NCI-H82 treated with DMSO at 0.1 percent for 48 hours (cell line): Measurements from ENCODE around the gene CLEC7A.

ENCODE experiments used
- DNase-seq: peaks from one replicate; lab custom pipeline; 2025; ENCODE audit not compliant: unreplicated experiment; lab: John Stamatoyannopoulos, UW

CLEC7A gene

DNA sequence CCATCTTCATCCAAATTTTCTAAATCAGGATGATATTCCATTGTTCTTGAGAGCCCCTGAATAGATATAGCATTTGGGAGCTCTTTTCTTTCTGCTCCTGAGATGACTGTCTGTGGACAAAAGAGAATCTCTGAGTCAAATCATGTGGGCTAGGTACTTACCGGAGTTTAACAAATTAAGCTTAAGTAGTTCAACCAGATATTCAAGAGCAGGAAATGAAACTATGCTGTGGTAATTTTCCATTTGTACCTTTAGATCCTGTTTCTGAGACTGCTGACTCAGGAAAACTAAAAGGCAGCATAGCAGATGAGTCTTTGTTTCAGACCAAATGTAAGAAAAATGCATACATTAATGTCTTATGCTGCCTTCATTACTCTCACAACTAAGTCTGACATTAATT is at the start of gene CLEC7A:
Gene CLEC7A (minus strand): TSS at position 158 of the 400 bp plus-strand sequence. CDS start 117 bp downstream, at position 41.
- no peak for DNase-seq

- DNase-seq = no peak
Measured at GRCh38 chr12:10179776-10180181, 49.8 kb upstream of the CLEC7A start.

DNA sequence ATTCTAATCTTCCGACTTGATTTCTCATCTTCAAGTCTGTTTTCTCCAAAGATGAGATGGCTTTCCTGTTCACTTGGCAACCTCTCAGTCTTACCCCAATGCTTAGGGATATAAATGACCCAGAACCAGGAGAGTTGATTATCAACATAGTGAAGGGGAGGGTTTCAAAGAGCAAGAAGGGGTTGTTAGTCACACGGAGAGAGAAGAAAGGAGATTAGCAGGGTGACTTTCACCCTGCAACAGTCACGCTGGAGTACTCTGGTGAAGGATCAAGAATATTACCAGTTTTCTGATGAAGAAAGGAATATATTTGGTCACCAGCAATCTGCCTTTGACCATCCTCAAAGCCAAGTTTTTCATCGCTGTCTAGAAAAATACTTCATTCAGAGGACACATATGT is 48.8 kb upstream of the CLEC7A start, which contains the start of gene TMEM52B:
Gene TMEM52B (plus strand): TSS at position 212 of the 400 bp plus-strand sequence. CDS start 543 bp downstream, outside the sequence.
- no peak for DNase-seq

- DNase-seq = no peak
Measured at GRCh38 chr12:10175846-10176636, 46.0 kb upstream of the CLEC7A start.

GRCh38 chr12:10174986-10175614 is 45.1 kb upstream of the CLEC7A start:
- no peak for DNase-seq

- no peak for DNase-seq
Measured at GRCh38 chr12:10171973-10172728, 42.2 kb upstream of the CLEC7A start, which contains the start of gene OLR1. Gene OLR1 (minus strand): TSS chr12:10172132. CDS start chr12:10172077, 55 bp downstream.

- DNase-seq = no peak
Measured at GRCh38 chr12:10170216-10170615, 40.2 kb upstream of the CLEC7A start.

DNA sequence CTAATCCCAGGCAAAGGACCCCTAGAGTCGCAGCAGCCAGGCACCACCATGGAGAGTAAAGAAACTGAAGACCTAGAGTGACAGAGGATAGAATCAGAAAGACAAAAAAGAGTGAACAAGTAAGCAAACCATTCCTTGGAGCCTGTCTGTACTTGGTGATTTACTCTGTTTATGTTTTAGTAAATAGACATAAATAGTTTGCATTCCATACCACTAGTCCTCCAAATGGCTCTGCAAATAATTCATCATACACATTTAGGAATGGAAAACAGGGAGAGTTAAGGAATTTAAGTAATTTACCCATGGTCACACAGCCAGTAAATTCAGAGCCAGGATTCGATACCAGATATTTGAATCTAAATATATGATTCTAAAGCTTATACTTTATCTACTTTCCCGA is 39.1 kb upstream of the CLEC7A start:
- no peak for DNase-seq

DNA sequence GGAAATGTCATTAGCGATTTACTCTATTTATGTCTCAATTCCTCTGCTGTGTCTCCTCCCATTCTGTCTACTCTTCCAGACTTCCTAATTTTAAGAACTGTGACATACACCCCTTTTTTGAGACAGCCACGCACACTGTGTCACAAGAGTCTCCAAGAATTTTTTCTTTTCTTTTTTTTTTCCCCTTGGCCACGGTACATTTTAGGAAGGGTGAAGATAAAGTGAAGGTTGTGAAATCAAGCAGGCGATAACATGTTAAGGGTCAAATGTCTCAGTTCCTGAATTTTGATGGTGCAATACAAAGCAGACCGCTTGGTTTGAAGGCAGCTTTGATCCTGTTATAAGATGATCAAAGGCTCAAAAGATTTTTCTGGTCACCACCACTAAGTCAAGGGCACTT is 37.6 kb upstream of the CLEC7A start:
- DNase-seq = no peak

GRCh38 chr12:10165421-10165820 is 35.4 kb upstream of the CLEC7A start:
- no peak for DNase-seq

- DNase-seq = no peak
Measured at GRCh38 chr12:10163084-10163483, 33.1 kb upstream of the CLEC7A start.

DNA sequence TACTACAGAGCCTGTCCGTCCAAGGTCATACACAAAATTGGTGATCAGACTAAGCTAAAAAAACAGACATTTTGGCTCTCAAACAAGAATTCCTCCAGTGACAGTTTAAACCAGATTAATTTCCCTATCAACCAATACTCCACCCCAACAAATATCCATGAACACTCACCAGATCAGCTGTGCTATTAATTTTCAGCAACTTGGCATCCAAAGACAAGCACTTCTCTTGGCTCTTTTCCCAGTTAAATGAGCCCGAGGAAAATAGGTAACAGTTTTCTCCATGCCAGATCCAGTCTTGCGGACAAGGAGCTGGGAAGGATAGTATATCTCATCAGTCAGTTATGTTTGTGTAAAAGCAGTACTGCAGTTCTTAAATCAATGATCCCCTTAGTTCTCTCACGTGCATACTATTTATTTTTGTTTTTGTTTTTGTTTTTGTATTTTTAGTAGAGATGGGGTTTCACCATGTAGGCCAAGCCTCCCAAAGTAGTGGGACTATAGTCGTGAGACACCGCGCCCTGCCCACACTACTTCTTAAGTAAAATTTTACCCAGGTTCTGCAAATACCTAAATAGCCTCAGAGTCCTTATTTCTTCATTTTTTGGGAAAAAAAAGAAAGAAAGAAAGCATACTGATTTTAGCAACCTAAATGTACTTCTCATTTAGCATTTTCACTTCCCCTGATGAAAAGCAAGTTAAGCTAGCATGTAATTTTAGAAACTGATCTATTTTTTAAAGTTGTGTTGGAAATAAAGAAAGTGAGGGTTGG is 30.8 kb upstream of the CLEC7A start:
- no peak for DNase-seq

- no peak for DNase-seq
Measured at GRCh38 chr12:10159280-10159679, 29.3 kb upstream of the CLEC7A start.

DNA sequence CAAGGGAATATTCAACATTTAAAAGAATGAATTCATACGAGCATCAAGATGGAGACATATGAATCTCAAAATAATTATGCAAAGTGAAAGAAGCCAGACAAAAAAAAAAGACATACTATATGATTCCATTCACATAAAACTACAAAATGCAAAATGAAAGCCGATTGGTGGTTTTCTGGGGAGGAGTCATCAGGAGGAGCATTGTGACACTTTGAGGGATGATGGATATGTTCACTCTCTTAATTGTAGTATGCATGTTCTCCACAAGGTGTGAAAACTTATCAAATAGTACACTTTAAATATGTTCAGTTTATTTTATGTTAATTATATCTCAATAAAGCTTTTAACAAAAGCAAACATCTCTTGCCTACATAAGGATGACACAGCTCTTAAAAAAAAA is 28.4 kb upstream of the CLEC7A start:
- no peak for DNase-seq

GRCh38 chr12:10155966-10156365 is 26.0 kb upstream of the CLEC7A start:
- DNase-seq = no peak

DNA sequence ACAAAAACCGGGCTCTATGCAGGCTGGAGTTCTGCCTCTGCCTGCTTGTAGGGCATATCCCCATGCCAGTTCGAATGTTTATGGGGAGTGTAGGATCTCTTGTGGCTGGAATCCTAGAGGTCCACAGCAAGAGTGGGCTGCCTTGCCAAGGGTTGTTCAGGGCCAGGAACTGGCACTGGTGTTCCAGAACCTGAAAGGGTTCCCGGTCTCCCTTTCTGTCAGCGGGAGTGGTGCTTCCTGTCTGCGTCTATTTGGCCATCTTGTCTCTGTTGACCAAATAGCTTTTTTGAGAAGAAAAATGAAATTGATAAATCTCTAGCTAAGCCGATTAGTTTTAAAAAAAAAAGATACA is 24.1 kb upstream of the CLEC7A start:
- no peak for DNase-seq

DNA sequence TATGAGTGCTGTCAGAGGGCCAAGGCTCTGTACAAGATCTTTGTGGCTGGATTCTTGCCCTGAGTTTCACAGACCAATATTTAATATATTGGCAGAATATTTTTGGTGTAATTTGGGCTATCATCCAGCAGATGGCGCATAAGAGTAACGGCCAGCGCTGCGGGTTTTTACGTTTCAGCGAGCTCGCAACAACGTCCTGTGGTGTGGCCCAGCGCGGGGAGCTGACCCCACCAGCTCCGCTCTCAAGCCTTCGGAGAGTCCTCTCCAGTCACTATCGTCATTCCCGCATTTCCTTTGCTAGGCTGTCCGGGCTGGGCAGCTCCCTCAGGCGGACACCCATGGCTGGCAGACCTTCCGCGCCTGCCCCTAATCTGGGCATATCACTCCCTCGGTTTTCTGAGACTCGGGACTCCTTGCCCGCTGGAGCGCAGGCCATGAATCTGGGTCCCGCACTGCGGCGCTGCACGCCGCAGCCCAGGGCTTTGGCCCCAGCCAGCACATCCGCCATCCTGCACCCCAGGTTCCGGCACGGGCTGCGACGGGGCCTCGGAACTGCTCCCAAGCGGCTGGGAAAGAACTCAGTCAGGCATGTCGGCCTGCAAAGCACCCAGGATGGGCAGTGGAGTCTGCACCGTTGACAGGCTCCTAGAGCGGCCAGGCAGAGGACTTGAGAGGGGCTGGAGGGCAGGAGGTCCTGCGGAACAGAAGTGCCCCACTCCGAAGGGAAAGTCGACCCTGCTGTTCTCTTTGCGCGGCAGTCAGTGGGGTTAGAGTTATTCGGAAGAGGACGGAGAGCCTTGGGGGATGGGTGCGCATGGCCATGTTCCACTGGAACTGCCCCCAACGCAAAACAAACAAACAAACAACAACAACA is 23.5 kb upstream of the CLEC7A start:
- no peak for DNase-seq

- no peak for DNase-seq
Measured at GRCh38 chr12:10151621-10152020, 21.6 kb upstream of the CLEC7A start.

DNA sequence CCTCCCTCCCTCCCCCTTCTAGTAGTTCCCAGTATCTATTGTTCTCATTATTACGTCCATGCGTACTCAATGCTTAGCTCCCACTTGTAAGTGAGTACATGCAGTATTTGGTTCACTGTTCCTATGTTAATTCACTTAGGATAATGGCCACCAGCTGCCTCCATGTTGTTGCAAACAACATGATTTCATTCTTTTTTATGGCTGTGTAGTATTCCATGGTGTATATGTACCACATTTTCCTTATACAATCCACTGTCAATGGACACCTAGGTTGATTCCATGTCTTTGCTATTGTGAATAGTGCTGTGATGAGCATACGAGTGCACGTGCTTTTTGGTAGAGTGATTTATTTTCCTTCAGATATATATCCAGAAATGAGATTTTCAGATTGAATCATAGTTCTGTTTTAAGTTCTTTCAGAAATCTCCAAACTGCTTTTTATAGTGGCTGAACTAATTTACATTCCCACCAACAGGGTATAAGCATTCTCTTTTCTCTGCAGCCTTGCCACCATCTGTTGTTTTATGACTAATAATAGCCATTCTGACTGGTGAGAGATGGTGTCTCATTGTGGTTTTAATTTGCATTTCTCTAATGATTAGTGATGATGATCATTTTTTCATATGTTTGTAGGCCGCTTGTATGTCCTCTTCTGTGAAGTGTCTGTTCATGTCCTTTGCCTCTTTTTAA is 17.9 kb upstream of the CLEC7A start:
- no peak for DNase-seq
